GM12878 (cell line): ENCODE measurements around the gene NKD2. TPM values are rescaled to one million over a fixed set of nuclear protein-coding genes. Genes with fewer than 3 reads are reported as not detected.

ENCODE experiments used
- ATAC-seq: fragments of 200-7000 bp; cut with Tn5 transposase; 3 replicates; pipeline ENCODE4 v1.9.1; 2020; ENCODE audit warnings: mild to moderate bottlenecking, moderate library complexity
- BruUV-seq: library from RNA; stranded (reverse); fragments of 400-500 nt; replicated peaks from 2 replicates; lab custom pipeline; 2021; lab: Mats Ljungman, UMichigan
- CTCF ChIA-PET: fragments of 300-600 bp; sonication (Branson Sonifier 250); formaldehyde crosslinking; extraction: SDS; loops from one replicate; lab custom pipeline; 2021; ENCODE audit warnings: inconsistent platforms; lab: Yijun Ruan, JAX
- POLR2A ChIA-PET: fragments of 350-600 bp; formaldehyde crosslinking; extraction: SDS; loops from one replicate; lab custom pipeline; 2021; ENCODE audit warnings: inconsistent platforms; lab: Charles Lee
- RAD21 ChIA-PET: fragments of 300-600 bp; sonication (Branson Sonifier 250); formaldehyde crosslinking; loops from one replicate; lab custom pipeline; 2023; ENCODE audit warnings: antibody characterized with exemption; ENCODE audit not compliant: unreplicated experiment; lab: Charles Lee
- SMC1A ChIA-PET: fragments of 300-600 bp; sonication (Branson Sonifier 250); formaldehyde crosslinking; loops from one replicate; lab custom pipeline; 2023; ENCODE audit not compliant: unreplicated experiment, uncharacterized antibody; lab: Charles Lee
- DNase-seq: peaks from one replicate; pipeline ENCODE4 v3.0.0-alpha.2; 2011; ENCODE audit warnings: low read depth, low spot score
- FAIRE-seq: peaks from 3 replicates; lab custom pipeline; 2011; peaks lifted over from hg19 to GRCh38; lab: Jason Lieb, UNC
- H2AFZ ChIP-seq: 2 replicates; pipeline ENCODE4 v1.6.0; 2011; ENCODE audit warnings: low read depth, low read length, control low read depth; ENCODE audit not compliant: control insufficient read depth
- H3K27ac ChIP-seq: 2 replicates; pipeline ENCODE4 v1.5.1; 2011; ENCODE audit warnings: control low read depth; ENCODE audit not compliant: control insufficient read depth, insufficient read depth
- H3K27me3 ChIP-seq, 2 experiments: replicated peaks in 1 of 2; 2 replicates each; pipeline versions ENCODE4 v1.6.0 to v1.6.1; 2011; ENCODE audit warnings: low read length in 1 of 2; ENCODE audit not compliant: control insufficient read depth in 2 of 2, insufficient read depth in 2 of 2
- H3K36me3 ChIP-seq, 2 experiments: 2 replicates each; pipeline ENCODE4 v1.5.1; 2011; ENCODE audit warnings: low read length in 1 of 2; ENCODE audit not compliant: control insufficient read depth in 2 of 2, insufficient read depth in 2 of 2
- H3K4me1 ChIP-seq: 2 replicates; pipeline ENCODE4 v1.6.1; 2011; ENCODE audit warnings: mild to moderate bottlenecking, low read length, moderate library complexity, mixed read lengths; ENCODE audit not compliant: control insufficient read depth, insufficient read depth
- H3K4me2 ChIP-seq: 2 replicates; pipeline ENCODE4 v1.6.0; 2011; ENCODE audit warnings: control low read depth; ENCODE audit not compliant: control insufficient read depth, insufficient read depth
- H3K4me3 ChIP-seq: fragments of 200-600 bp; sonication (generic); 2 replicates; pipeline ENCODE4 v1.5.1; 2016
- H3K79me2 ChIP-seq: 2 replicates; pipeline ENCODE4 v1.6.0; 2011; ENCODE audit warnings: low read length; ENCODE audit not compliant: control insufficient read depth, insufficient read depth
- H3K9ac ChIP-seq: 2 replicates; pipeline ENCODE4 v1.8.0; 2011; ENCODE audit warnings: low read length, control low read depth, mixed read lengths; ENCODE audit not compliant: control insufficient read depth, insufficient read depth
- H3K9me3 ChIP-seq: replicated peaks from 3 replicates; pipeline ENCODE4 v1.5.1; 2011; ENCODE audit warnings: mild to moderate bottlenecking, low read length; ENCODE audit not compliant: control insufficient read depth, insufficient read depth
- H4K20me1 ChIP-seq: 2 replicates; pipeline ENCODE4 v1.6.0; 2011; ENCODE audit not compliant: control insufficient read depth, insufficient read depth
- BACH1 ChIP-seq: fragments of 450-650 bp; IDR thresholded peaks from 2 replicates; pipeline ENCODE4 v1.6.1; 2017; ENCODE audit warnings: mild to moderate bottlenecking, borderline replicate concordance
- BCL3 ChIP-seq: IDR thresholded peaks from 2 replicates; pipeline ENCODE4 v1.6.1; 2011; ENCODE audit warnings: borderline replicate concordance, low read depth, mild to moderate bottlenecking, moderate library complexity, low read length; ENCODE audit not compliant: insufficient read depth, poor library complexity, severe bottlenecking
- DPF2 ChIP-seq: fragments of 450-650 bp; IDR thresholded peaks from 2 replicates; pipeline ENCODE4 v1.6.1; 2017; ENCODE audit warnings: mild to moderate bottlenecking
- FOXK2 ChIP-seq: fragments of 450-650 bp; IDR thresholded peaks from 2 replicates; pipeline ENCODE4 v1.6.1; 2017; ENCODE audit warnings: mild to moderate bottlenecking, moderate library complexity
- HDAC2 ChIP-seq: fragments of 200-600 bp; sonication (generic); IDR thresholded peaks from 2 replicates; pipeline ENCODE4 v1.6.1; 2017
- HSF1 ChIP-seq: fragments of 150-350 bp; IDR thresholded peaks from 2 replicates; pipeline ENCODE4 v1.6.1; 2014; ENCODE audit warnings: mild to moderate bottlenecking, low read depth, low read length
- KDM1A ChIP-seq: fragments of 200-600 bp; sonication (generic); IDR thresholded peaks from 2 replicates; pipeline ENCODE4 v1.6.1; 2016; ENCODE audit warnings: borderline replicate concordance
- RAD51 ChIP-seq: fragments of 450-650 bp; IDR thresholded peaks from 2 replicates; pipeline ENCODE4 v1.6.1; 2016; ENCODE audit warnings: moderate library complexity, mild to moderate bottlenecking, inconsistent platforms
- RCOR1 ChIP-seq: conservative IDR thresholded peaks from 2 replicates; pipeline ENCODE4 v1.6.1; 2012; ENCODE audit warnings: low read depth, low read length, improper control_type of control experiment
- RFX5 ChIP-seq: IDR thresholded peaks from 2 replicates; pipeline ENCODE4 v1.6.1; 2011; ENCODE audit warnings: low read depth, low read length, improper control_type of control experiment
- RUNX3 ChIP-seq: IDR thresholded peaks from 2 replicates; pipeline ENCODE4 v1.6.1; 2012; ENCODE audit warnings: low read length, inconsistent platforms
- ZBED1 ChIP-seq: IDR thresholded peaks from 2 replicates; pipeline ENCODE4 v1.6.1; 2016; ENCODE audit warnings: borderline replicate concordance
- ZSCAN29 ChIP-seq: fragments of 450-650 bp; IDR thresholded peaks from 2 replicates; pipeline ENCODE4 v1.6.1; 2017; ENCODE audit warnings: mild to moderate bottlenecking, moderate library complexity
- ZZZ3 ChIP-seq: IDR thresholded peaks from 2 replicates; pipeline ENCODE4 v1.6.1; 2011; ENCODE audit warnings: low read depth; ENCODE audit not compliant: control insufficient read depth, insufficient read length
- WGBS: methylation state at CpG from one replicate; pipeline ENCODE4 v1.1.6; 2016; ENCODE audit warnings: low lambda C conversion rate; ENCODE audit not compliant: insufficient replicate concordance, insufficient coverage; ENCODE audit errors: missing lambda C conversion rate; 5-methylcytosine and 5-hydroxymethylcytosine counted together
- in situ Hi-C: fragments of 300-500 bp; cut with MboI; formaldehyde crosslinking; loops from 9 replicates; pipeline ENCODE4 v1.14.3; 2018; ENCODE audit warnings: mixed read lengths
- intact Hi-C: fragments of 100-400 bp; cut with micrococcal nuclease; formaldehyde crosslinking; loops from one replicate; pipeline ENCODE4 v1.14.2; 2022; ENCODE audit not compliant: unreplicated experiment
- polyA plus RNA-seq, 11 experiments: library from polyadenylated mRNA; depleted of rRNA in 4 of 11; unstranded in 6 of 11; stranded (reverse) in 5 of 11; fragments of >200 nt; fragmentation: Nextera tagmentation in 4 of 11; fragmentation: Illumina TruSeq in 1 of 11; extraction: Ambion mirVana in 4 of 11; extraction: Trizol in 1 of 11; gene quantifications; 1 replicate in 1 of 11; 2 replicates in 10 of 11; pipeline versions ENCODE4 v1.2.1 to v1.2.3, GENCODE V29; 2011 to 2016; ENCODE audit warnings: inconsistent platforms in 2 of 11, missing spikeins in 2 of 11, low read depth in 1 of 11
- total RNA-seq, 4 experiments: library from RNA; depleted of rRNA in 3 of 4; stranded (reverse); fragments of >200 nt in 3 of 4; fragmentation: Illumina TruSeq in 1 of 4; extraction: Trizol in 1 of 4; gene quantifications; 2 replicates each; pipeline versions ENCODE4 v1.2.1 to v1.2.3, GENCODE V29; 2013 to 2021
- TF ChIP-seq, protein P1 (sequence below), 3 experiments: IDR thresholded peaks in 2 of 3; conservative IDR thresholded peaks in 1 of 3; 2 replicates each; pipeline ENCODE4 v1.5.1; 2011; ENCODE audit warnings: low read depth in 3 of 3, low read length in 3 of 3, mild to moderate bottlenecking in 3 of 3, control low read depth in 2 of 3, moderate library complexity in 2 of 3, inconsistent platforms in 1 of 3, mixed read lengths in 1 of 3; ENCODE audit not compliant: control insufficient read depth in 2 of 3, insufficient read depth in 1 of 3; ENCODE audit errors: extremely low read depth in 1 of 3

Gene NKD2
- total and polyA plus RNA-seq, 10 of the 15 experiments (the other 5 are each of a cell fraction or from before 2014, with no cell fraction given): 0.20 to 0.83 (median 0.26) TPM; not detected in 7

DNA sequence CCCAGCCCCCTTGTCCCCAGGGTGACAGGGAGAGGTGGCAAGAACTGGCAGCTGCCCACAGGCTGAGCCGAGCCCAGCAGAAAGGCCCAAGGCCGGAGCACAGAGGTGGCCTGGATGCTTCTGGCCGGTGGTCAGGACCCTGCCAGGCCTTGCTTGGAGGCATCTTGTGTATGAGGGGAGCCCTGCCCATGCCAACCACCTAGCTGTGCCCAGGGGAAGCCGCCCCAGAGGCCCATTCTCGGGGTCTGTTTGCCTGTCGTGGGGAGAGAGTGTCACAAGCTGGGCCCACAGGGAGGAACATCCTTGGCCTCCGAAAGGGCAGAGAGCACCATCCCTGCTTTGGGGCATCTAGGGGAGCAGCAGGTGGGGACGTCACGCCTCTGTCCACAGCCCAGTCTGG is 10.0 kb downstream of the NKD2 start (continued):
- TF ChIP-seq HSF1 (no peak), RCOR1 (no peak), ZSCAN29 (no peak), RFX5 (no peak)

DNA sequence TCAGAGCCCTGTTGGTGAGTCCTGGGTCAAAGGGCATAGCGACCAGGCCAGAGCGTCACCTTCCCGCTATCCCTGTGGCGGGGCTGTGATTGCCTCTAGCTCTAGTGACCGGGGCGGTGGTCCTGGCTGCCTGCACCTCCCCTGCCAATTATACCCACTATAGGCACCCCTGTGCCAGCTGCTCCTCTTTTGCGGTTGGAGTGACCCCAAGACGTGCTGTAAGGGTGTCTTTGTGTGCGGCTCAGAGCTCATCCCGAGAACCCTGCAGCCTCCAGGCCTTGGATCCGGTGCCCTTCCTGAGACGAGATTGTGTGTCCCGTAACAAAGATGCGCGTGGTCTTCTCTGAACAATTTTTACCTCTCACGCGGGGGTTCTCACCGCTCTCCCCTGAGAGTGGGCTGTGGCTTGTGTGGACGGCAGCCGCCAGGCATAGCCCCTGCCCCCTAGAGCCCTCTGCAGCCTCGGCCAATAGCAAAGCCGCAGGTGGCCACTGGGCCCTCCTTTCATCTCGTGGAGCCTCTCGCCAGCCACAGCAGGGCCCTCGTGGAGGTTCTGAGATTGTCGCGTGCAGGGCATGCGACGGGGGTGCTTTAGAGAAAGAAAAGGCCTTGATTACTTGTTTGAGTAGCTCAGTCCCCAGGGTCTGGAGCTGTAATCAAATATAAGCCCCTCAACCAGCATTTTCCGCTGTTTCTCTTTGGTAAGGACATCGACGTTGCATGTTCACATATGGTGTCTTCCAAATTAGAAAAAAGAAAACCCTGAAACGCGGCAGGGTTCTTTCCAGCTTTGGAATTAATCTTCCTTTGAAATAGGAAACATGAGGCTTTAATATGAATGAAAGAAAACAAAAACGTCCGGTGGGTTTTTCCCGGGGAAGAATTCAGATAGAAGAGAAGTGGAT is 10.7 kb downstream of the NKD2 start:
- ATAC-seq: no peak
- CTCF ChIA-PET: no interaction called here
- POLR2A ChIA-PET: interaction anchor here (0.7 kb wide), 1 partner anchor 457 kb away, joined by 4 read pairs; no protein-coding TSS in a partner anchor
- TF ChIP-seq RAD51: no peak
- no peak for TF ChIP-seq FOXK2
- TF ChIP-seq HDAC2: no peak
- no peak for TF ChIP-seq BCL3
- TF ChIP-seq KDM1A: no peak
- no peak for TF ChIP-seq RUNX3
- TF ChIP-seq, protein P1, sequence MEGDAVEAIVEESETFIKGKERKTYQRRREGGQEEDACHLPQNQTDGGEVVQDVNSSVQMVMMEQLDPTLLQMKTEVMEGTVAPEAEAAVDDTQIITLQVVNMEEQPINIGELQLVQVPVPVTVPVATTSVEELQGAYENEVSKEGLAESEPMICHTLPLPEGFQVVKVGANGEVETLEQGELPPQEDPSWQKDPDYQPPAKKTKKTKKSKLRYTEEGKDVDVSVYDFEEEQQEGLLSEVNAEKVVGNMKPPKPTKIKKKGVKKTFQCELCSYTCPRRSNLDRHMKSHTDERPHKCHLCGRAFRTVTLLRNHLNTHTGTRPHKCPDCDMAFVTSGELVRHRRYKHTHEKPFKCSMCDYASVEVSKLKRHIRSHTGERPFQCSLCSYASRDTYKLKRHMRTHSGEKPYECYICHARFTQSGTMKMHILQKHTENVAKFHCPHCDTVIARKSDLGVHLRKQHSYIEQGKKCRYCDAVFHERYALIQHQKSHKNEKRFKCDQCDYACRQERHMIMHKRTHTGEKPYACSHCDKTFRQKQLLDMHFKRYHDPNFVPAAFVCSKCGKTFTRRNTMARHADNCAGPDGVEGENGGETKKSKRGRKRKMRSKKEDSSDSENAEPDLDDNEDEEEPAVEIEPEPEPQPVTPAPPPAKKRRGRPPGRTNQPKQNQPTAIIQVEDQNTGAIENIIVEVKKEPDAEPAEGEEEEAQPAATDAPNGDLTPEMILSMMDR (IDR thresholded peaks at IDR 0.05 in 2 of 3, conservative IDR thresholded peaks at IDR 0.05 in 1 of 3; ENCODE audit: control insufficient read depth in 2 of 3, extremely low read depth in 1 of 3, insufficient read depth in 1 of 3, low read depth in 3 of 3, low read length in 3 of 3): no peak
- no peak for TF ChIP-seq ZBED1
- TF ChIP-seq ZZZ3: no peak
- no peak for TF ChIP-seq BACH1
- no peak for TF ChIP-seq DPF2
- DNase-seq: no peak
- Histone ChIP-seq H3K4me1 (no peaks in the 10 kb centered on the region), H3K27me3 (no peaks in the 10 kb centered on the region; a peak in 2 of 4 replicates), H3K36me3 (no peaks in the 10 kb centered on the region), H3K27ac (no peak overlapping the region), H3K4me3 (no peak overlapping the region), H4K20me1 (no peaks in the 10 kb centered on the region), H3K4me2 (no peak overlapping the region), H3K9ac (no peak overlapping the region), H3K9me3 (no peaks in the 10 kb centered on the region), H3K79me2 (no peaks in the 10 kb centered on the region), H2AFZ (no peak overlapping the region)
- intact Hi-C loops: loop anchor here (10.0 kb wide), 1 partner anchor 126 kb away; no protein-coding TSS in a partner anchor
- BruUV-seq: no TSS peak
- FAIRE-seq: no peak
- SMC1A ChIA-PET: no interaction called here
- 59% methylated on average over 37 of the region's 37 CpGs for WGBS
- in situ Hi-C loops: no loop called here
- RAD21 ChIA-PET: interaction anchor here (0.7 to 1.5 kb wide), 2 partner anchors 96 to 148 kb away, joined by 3 read pairs; no protein-coding TSS in a partner anchor
